Nucleus accumbens (tissue), 56 donors: Measurements from ENCODE around the gene CLDN6.

Experiments used
- DNase-seq, 56 donors: peaks; one replicate each; lab custom pipeline; 2025; lab: John Stamatoyannopoulos, UW

CLDN6 gene

GRCh38 chr16:2974319-2975056, 43.5 kb downstream of the CLDN6 start:
- DNase-seq = no peak

DNA sequence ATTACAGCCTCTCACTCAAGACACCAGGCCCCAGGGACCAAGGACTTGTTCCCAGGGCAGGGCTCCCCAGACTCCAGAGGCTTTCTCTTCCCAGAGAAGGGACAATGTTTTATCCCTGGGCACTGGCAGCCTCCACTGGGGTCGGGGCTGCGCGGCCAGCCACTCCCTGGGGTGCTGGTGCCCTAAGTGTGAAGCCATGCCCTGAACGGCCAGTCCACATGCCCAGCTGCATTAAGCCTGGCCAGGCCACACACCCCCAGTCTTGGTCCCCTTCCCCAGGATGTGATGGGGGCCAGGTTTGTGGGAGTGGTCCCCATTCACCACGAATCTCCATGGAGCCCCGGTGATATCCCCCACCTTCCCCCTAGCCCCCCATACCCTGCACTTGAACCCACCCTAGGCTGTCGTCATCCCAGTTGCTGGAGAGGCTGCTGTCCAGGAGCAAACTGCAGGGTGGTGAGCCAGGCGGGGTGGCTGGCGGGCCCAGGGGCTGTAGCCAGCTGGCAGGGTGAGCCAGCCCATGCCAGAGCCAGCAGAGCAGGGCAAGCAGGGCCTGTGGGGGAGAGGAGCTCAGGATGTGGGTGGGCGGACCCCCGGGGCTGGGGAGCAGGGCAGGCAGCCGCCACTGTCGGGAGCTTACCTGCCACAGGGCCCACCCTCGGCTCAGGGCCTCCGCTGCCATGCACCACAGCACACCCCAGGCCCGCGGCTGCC, 44.2 kb downstream of the CLDN6 start:
- peak in 15 of 56 donors; percentile 12 to 44 (median 22) for DNase-seq

GRCh38 chr16:2973093-2973492, 44.9 kb downstream of the CLDN6 start:
- peak in 32 of 56 donors; percentile 4 to 69 (median 30) for DNase-seq

DNA sequence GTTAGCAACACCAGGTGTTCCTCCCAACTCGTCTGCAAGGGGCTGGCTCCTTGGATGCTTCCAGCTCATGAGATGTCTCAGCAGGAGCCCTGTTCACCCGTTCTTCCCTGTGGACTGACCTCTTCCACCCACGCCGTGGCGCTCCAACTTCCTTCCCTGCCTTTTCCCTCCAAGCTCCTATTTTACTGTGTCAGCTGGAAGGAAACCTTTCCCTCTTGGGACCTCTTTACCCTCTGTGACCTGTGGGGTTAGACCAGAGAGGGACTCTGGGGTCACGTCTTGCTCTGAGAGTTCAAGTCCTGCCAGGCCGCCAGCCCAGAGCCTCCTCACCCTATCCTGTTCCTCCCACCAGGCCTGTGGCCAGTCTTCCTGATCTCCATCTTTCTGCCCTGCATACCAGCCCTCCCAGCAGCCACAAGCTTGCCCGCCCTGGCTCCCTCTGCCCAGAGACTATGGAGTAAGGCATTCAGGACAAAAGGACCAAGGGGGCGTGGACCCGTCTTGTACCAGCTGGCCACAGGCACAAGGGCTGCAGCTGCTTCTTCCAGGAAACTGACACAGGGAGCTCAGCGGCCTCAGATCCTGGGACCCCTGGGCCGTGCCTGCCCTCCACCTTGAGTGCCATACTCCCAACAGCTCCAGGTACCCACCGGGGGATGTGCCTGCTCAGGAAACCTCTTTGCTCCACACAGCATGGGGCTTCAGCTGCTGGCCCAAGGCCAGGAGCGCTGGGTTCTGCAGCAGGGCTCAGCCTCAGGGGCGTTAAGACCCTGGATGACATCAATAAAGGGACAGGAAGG, 45.8 kb downstream of the CLDN6 start:
- DNase-seq = no peak

- DNase-seq = no peak
These were observed 46.6 kb downstream of the CLDN6 start for GRCh38 chr16:2971134-2971984.

DNA sequence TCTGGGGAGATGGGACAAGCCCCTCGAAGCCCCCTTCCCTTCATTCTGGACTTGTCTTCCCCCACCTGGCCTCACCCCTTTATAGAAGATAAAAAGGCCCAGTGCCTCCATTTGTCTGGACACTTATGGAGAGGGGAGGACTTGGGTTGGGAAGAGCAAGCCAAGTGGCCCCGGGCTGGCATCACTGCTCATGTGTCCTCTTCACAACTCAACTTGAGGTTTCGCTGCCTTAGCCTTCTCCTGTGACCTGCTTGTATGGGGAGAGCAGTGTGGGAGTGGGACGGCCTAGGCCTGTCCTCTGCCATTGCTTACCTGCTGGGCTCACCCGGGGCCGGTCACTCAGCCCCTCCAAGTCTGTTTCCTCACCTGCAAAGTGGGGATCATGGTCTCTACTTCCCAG, 47.4 kb downstream of the CLDN6 start:
- no peak for DNase-seq

DNA sequence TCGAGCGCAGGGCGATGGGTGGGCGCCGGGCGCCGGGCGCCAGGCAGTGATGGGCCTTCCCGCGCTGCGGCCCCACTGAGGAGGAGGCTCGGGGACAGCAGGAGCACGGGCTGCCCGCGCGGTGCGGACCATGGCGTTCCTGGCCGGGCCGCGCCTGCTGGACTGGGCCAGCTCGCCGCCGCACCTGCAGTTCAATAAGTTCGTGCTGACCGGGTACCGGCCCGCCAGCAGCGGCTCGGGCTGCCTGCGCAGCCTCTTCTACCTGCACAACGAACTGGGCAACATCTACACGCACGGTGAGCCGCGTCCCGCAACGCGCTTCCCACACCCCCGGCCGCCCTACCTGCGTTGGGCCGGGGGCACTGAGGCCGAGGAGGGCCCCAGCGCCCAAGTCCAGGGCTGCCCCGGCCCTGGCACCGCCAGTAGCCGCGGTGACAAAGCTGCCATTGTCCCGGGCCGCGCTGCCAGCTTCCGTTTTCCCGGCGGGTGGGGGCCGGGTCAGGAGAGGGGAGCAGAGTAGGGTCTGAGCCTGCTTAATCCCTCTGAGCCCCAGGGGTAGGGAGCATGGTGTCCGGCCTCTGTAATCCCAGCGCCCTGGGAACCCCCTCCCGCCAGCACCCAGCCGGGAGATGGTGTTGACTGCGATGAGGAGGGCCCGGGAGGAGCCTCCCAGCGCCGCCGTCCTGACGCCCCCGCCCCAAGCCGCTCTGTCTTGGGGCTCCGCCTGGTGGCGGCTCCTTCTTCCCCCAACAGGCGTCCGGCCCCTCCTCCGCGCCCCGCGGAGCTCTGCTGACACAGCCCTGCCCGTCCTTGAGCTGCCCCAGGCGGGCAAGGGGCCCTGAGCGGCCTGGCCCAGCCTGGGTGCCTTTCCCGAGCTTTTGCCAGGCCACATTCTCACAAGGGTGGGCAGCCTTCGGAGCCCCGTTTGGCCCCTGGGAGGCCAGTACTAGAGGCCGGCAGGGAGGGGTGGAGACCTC, 48.1 kb downstream of the CLDN6 start:
- DNase-seq = peak in 48 of 56 donors; percentile 15 to 82 (median 53)

DNA sequence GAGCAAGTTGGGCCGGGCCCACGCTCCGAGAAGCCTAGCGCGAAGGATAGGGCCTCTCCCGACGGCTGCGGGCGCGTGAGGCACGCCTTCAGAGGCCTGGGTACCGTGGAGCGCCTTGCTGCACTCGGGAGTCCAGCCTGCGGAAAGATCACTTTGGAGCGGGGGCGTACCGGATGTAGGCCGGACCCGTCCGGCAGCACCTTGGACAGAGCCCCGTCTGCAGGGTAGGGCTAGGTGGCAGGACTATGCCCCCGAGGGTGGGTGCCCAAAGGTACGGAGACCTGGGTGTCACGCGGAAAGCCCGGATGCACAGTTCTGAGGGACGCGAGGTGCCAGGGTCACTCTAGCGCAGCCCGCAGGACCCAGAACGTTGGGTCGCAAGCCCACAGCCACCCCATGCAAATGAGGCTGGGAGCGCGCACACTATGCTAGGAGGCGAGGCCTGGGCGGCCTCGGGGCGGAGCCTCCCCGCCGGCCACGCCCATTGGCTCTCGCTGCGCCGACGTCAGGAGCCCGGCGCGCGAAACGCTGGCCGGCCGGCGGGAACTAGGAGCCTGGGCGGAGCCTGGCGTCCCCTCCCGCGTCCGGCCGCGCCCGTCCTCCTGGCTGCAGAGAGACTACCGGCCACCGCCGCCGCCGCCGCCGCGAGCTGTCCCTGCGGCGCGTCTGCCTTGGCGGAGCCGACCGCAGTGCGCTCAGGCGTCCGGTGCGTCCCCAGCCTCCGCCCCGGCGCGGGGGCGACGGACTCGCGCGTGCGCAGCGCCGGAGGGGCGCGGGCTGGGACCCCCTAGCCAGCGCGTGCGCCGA, 49.0 kb downstream of the CLDN6 start, which contains the start of gene PAQR4:
TSS of gene PAQR4 (plus strand) at position 611 of the 807 bp plus-strand sequence. CDS start 327 bp downstream, outside the sequence.
- DNase-seq = peak in 52 of 56 donors; percentile 25 to 91 (median 76)

GRCh38 chr16:2968368-2968737, 49.6 kb downstream of the CLDN6 start:
- DNase-seq = no peak

DNA sequence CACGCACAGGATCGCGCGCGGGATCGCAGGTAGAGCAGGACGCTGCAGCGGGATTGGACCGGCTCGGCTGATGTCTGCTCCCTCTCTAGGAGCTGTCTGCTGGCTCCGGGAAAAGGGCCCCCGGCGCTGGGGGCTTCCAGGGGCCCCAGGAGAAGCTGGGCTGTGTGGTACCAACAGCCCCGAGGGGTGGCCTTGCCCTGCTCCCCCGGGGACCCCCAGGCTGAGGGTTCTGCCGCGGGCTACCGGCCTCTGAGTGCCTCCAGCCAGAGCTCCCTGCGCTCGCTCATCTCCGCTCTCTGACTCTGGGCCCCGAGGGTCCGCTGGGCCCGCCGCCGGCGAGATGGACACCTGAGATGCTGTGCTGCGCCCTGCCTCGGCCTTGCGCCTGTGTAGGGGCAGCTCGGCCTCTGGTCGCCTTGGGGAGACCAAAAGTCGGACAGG, 50.2 kb downstream of the CLDN6 start:
- DNase-seq = no peak

DNA sequence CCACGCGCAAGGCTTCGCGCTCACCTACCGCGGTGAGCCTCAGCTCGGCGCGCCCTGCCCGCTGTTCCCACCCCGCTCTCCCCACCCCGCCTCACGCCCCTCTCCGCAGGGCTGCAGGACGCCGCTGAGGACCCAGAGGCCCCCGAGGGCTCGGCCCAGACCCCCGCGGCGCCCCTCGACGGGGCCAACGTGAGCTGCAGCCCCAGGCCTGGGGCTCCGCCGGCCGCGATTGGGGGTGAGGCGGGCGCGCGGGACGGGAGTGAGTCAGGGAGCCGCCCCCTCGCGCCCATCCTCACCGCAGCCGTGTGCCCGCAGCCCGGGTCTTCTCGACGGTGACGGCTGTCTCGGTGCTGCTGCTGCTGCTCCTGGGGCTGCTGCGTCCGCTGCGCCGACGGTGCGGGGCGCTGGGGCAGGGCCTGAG, 50.8 kb downstream of the CLDN6 start:
- DNase-seq = no peak

GRCh38 chr16:2966808-2967191, 51.2 kb downstream of the CLDN6 start:
- DNase-seq = no peak

DNA sequence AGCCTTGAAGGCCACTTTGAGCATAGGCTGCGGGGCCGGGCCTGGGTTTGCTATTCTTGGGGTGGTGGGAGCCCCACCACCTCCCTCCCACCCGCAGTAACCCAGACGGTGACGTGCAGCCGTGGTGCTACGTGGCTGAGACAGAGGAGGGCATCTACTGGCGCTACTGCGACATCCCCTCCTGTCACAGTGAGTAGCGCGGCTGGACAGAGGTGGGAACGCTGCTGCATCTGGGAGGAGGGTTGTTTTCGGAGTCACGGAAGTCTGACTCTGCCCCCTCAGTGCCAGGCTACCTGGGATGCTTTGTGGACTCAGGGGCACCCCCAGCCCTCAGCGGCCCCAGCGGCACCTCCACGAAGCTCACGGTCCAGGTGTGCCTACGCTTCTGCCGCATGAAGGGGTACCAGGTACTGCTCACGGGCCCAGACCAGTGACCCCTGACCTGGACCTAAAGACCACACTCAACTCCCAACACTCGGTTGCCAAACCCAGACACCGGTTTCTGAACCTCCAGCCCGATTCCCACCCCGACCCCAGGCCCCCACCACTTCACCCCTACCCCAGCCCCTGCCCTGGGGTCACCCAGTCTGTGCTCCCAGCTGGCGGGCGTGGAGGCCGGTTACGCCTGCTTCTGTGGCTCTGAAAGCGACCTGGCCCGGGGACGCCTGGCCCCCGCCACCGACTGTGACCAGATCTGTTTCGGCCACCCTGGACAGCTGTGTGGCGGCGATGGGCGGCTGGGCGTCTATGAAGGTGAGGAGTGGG, 51.8 kb downstream of the CLDN6 start:
- DNase-seq = no peak
